ENCODE measurements around the gene SS18L1.

SS18L1 gene

GRCh38 chr20:62143081-62143956 is at the start of gene SS18L1, which contains the start of gene PSMA7:
SS18L1 (plus strand) TSS chr20:62143769; CDS start chr20:62143821, 52 bp downstream.
PSMA7 (minus strand) TSS chr20:62143394; CDS start chr20:62143303, 91 bp downstream.
- peak; percentile 94 for DNase-seq (ENCODE audit: extremely low spot score)
- ChIA-PET CTCF (interaction anchor here (1.8 to 3.1 kb wide), 3 partner anchors 13 to 132 kb away, joined by 4 to 9 read pairs (median 6); partner anchors contain the start of gene LSM14B), POLR2A (no interaction called here)
- no peak for TF ChIP-seq CTCF (IDR thresholded peaks at IDR 0.05; ENCODE audit: control extremely low read depth, extremely low read depth, low read depth, missing control alignments)

- no peak for DNase-seq (ENCODE audit: extremely low spot score)
- TF ChIP-seq CTCF (IDR thresholded peaks at IDR 0.05; ENCODE audit: control extremely low read depth, extremely low read depth, low read depth, missing control alignments), result no peak
- CTCF ChIA-PET, result no interaction called here
- POLR2A ChIA-PET, result no interaction called here
Measured at GRCh38 chr20:62096421-62097380, 46.9 kb upstream of the SS18L1 start.

GRCh38 chr20:62097881-62098407 is 45.6 kb upstream of the SS18L1 start:
- POLR2A ChIA-PET, result no interaction called here
- DNase-seq (ENCODE audit: extremely low spot score), result peak; percentile 11
- no peak for TF ChIP-seq CTCF (IDR thresholded peaks at IDR 0.05; ENCODE audit: control extremely low read depth, extremely low read depth, low read depth, missing control alignments)
- CTCF ChIA-PET, result no interaction called here

GRCh38 chr20:62101078-62101477 is 42.5 kb upstream of the SS18L1 start:
- CTCF ChIA-PET, result interaction anchor here (1.8 kb wide), 1 partner anchor 11 kb away, joined by 4 read pairs; no protein-coding TSS in a partner anchor
- POLR2A ChIA-PET, result no interaction called here
- no peak for DNase-seq (ENCODE audit: extremely low spot score)
- TF ChIP-seq CTCF (IDR thresholded peaks at IDR 0.05; ENCODE audit: control extremely low read depth, extremely low read depth, low read depth, missing control alignments), result no peak

GRCh38 chr20:62103508-62104233 is 39.9 kb upstream of the SS18L1 start:
- CTCF ChIA-PET, result interaction anchor here (0.7 to 1.2 kb wide), 3 partner anchors 10 to 28 kb away, joined by 3 to 4 read pairs (median 3); no protein-coding TSS in a partner anchor

More at GRCh38 chr20:62103508-62104233, 39.9 kb upstream of the SS18L1 start:
- POLR2A ChIA-PET, result interaction anchor here (0.6 to 0.7 kb wide), 2 partner anchors 597 to 874 kb away, joined by 5 to 6 read pairs; no protein-coding TSS in a partner anchor
- DNase-seq (ENCODE audit: extremely low spot score), result no peak
- no peak for TF ChIP-seq CTCF (IDR thresholded peaks at IDR 0.05; ENCODE audit: control extremely low read depth, extremely low read depth, low read depth, missing control alignments)

Measured in GM10248 (cell line).